Motor neuron (in vitro differentiated cells): ENCODE data around the gene CATSPER2. TPM values are rescaled to one million over a fixed set of nuclear protein-coding genes. Genes with fewer than 3 reads are reported as not detected.
"Not testable (repeated sequence)": the region's sequence is repeated elsewhere in the genome, so short reads cannot be mapped to it uniquely, and the experiment has no call there.

Experiments
- ATAC-seq, 8 experiments: fragments of 200-7000 bp; cut with Tn5 transposase; replicated peaks in 6 of 8; 2 replicates each; pipeline ENCODE4 v1.8.0; 2021; ENCODE audit warnings: mild to moderate bottlenecking in 8 of 8, moderate library complexity in 8 of 8
- H3K27ac ChIP-seq, 2 donors: fragments of 250-450 bp; sonication (Bioruptor Pico); 2 replicates each; pipeline ENCODE4 v1.9.0; 2021; ENCODE audit warnings: antibody characterized with exemption in 2 of 2, mild to moderate bottlenecking in 2 of 2, moderate library complexity in 1 of 2
- H3K4me1 ChIP-seq, 2 donors: fragments of 250-450 bp; sonication (Bioruptor Pico); replicated peaks in 1 of 2; 2 replicates each; pipeline ENCODE4 v1.6.1; 2021; ENCODE audit warnings: antibody characterized with exemption in 2 of 2, mild to moderate bottlenecking in 2 of 2, moderate library complexity in 1 of 2
- H3K4me3 ChIP-seq, 5 donors: fragments of 250-450 bp; sonication (Bioruptor Pico); 2 replicates each; pipeline ENCODE4 v1.9.0; 2021; ENCODE audit warnings: antibody characterized with exemption in 5 of 5, mild to moderate bottlenecking in 5 of 5, moderate library complexity in 4 of 5
- WGBS, 10 experiments: fragments of 450-650 bp; shearing (Covaris generic); methylation state at CpG; one replicate each; pipeline ENCODE4 v1.0.0; 2022; 5-methylcytosine and 5-hydroxymethylcytosine counted together
- in situ Hi-C, 9 experiments: fragments of 400-800 bp; cut with MboI; loops; one replicate each; pipeline ENCODE4 v1.15.0; 2021; ENCODE audit warnings: low sequenced_read_pairs in 9 of 9, low pct_unique_long_range_greater_than_20kb in 2 of 9; ENCODE audit not compliant: unreplicated experiment in 9 of 9
- total RNA-seq, 8 experiments: library from RNA; unstranded; fragments of 300-600 nt; gene quantifications; 2 replicates each; pipeline versions ENCODE4 v1.2.3 to v1.2.4, GENCODE V29; 2022

The CATSPER2 gene
- 1 to 10 TPM; 1.5 to 7.0 (median 2.8) TPM for total RNA-seq

GRCh38 chr15:43648649-43649429 is at the start of gene CATSPER2:
CATSPER2 (minus strand) TSS chr15:43648844; CDS start chr15:43648061, 783 bp downstream.
- Histone ChIP-seq H3K4me1 (no peaks in the 10 kb centered on the region), H3K27ac (no peak within 1 kb of the TSS), H3K4me3 (no peak within 1 kb of the TSS)
- ATAC-seq: peak in 2 of 8 experiments; percentile 37 to 43
- 100% methylated on average over 1 of the region's 85 CpGs; no CpG with 5 or more reads in 9 of the 10 experiments for WGBS, 10 experiments
- in situ Hi-C loops: no loop called here

GRCh38 chr15:43693148-43694022 is 44.7 kb upstream of the CATSPER2 start, which contains the start of gene CKMT1A:
CKMT1A (plus strand) TSS chr15:43693859; CDS start chr15:43694051, 192 bp downstream.
- H3K27ac ChIP-seq, in situ Hi-C loops, H3K4me3 ChIP-seq, H3K4me1 ChIP-seq: not testable (repeated sequence)
- peak; percentile 48 to 80 (median 72) for ATAC-seq
- WGBS, 10 experiments: no CpG with 5 or more reads among the region's 43 CpGs

- H3K4me3 ChIP-seq, in situ Hi-C loops, ATAC-seq, H3K4me1 ChIP-seq, H3K27ac ChIP-seq: not testable (repeated sequence)
- WGBS, 10 experiments: no CpG with 5 or more reads among the region's 7 CpGs
These were observed 44.0 kb upstream of the CATSPER2 start for GRCh38 chr15:43692679-43693078.

- peak; percentile 87 to 96 (median 89) for ATAC-seq
- H3K4me1 ChIP-seq, in situ Hi-C loops, H3K27ac ChIP-seq, H3K4me3 ChIP-seq: not testable (repeated sequence)
- no CpG with 5 or more reads among the region's 54 CpGs for WGBS, 10 experiments
These were observed 41.1 kb upstream of the CATSPER2 start for GRCh38 chr15:43689604-43690301.

- H3K4me1 ChIP-seq, in situ Hi-C loops, H3K27ac ChIP-seq, ATAC-seq, H3K4me3 ChIP-seq: not testable (repeated sequence)
- WGBS, 10 experiments: no CpG with 5 or more reads among the region's 1 CpG
These were observed 25.5 kb upstream of the CATSPER2 start for GRCh38 chr15:43674175-43674574.

GRCh38 chr15:43666177-43666576 is 17.5 kb upstream of the CATSPER2 start:
- no CpG with 5 or more reads among the region's 1 CpG for WGBS, 10 experiments
- in situ Hi-C loops, H3K4me3 ChIP-seq, H3K4me1 ChIP-seq, ATAC-seq, H3K27ac ChIP-seq: not testable (repeated sequence)

- whole genome bisulfite sequencing, 10 experiments: no CpG with 5 or more reads among the region's 8 CpGs
- H3K27ac ChIP-seq, H3K4me1 ChIP-seq, in situ Hi-C loops, H3K4me3 ChIP-seq: not testable (repeated sequence)
- ATAC-seq: peak in 1 of 8 experiments; percentile 19
These were observed 14.7 kb upstream of the CATSPER2 start for GRCh38 chr15:43663333-43663732.

GRCh38 chr15:43662293-43662692 is 13.6 kb upstream of the CATSPER2 start:
- no CpG with 5 or more reads among the region's 2 CpGs for WGBS, 10 experiments
- ATAC-seq, H3K27ac ChIP-seq, H3K4me1 ChIP-seq, H3K4me3 ChIP-seq, in situ Hi-C loops: not testable (repeated sequence)

- in situ Hi-C loops, H3K4me1 ChIP-seq, ATAC-seq, H3K27ac ChIP-seq, H3K4me3 ChIP-seq: not testable (repeated sequence)
- no CpG with 5 or more reads among the region's 10 CpGs for WGBS, 10 experiments
These were observed 11.1 kb upstream of the CATSPER2 start for GRCh38 chr15:43659727-43660126.

- 90 to 96% (median 94%) methylated on average over 4 to 7 of the region's 16 CpGs; no CpG with 5 or more reads in 7 of the 10 experiments for WGBS, 10 experiments
- H3K27ac ChIP-seq, H3K4me3 ChIP-seq, ATAC-seq, in situ Hi-C loops, H3K4me1 ChIP-seq: not testable (repeated sequence)
These were observed 834 bp upstream of the CATSPER2 start for GRCh38 chr15:43649430-43649926.

GRCh38 chr15:43638464-43639204 is 10.0 kb downstream of the CATSPER2 start:
- 80 to 100% (median 100%) methylated on average over 1 to 4 of the region's 8 CpGs; no CpG with 5 or more reads in 3 of the 10 experiments for WGBS, 10 experiments
- ATAC-seq, in situ Hi-C loops, H3K4me3 ChIP-seq, H3K4me1 ChIP-seq, H3K27ac ChIP-seq: not testable (repeated sequence)

GRCh38 chr15:43626937-43627336 is 21.7 kb downstream of the CATSPER2 start:
- not testable (repeated sequence) for ATAC-seq

More at GRCh38 chr15:43626937-43627336, 21.7 kb downstream of the CATSPER2 start:
- H3K27ac ChIP-seq, H3K4me1 ChIP-seq, H3K4me3 ChIP-seq, in situ Hi-C loops: not testable (repeated sequence)
